Neural progenitor cell (in vitro differentiated cells): ENCODE measurements around the gene STMP1.

Experiments
- CTCF ChIP-seq: fragments of 200-600 bp; sonication (generic); IDR thresholded peaks from 2 replicates; pipeline ENCODE4 v1.5.1; 2017; ENCODE audit warnings: antibody characterized with exemption, mild to moderate bottlenecking
- EZH2 ChIP-seq: fragments of 200-600 bp; sonication (generic); IDR thresholded peaks from 2 replicates; pipeline ENCODE4 v1.6.1; 2017; ENCODE audit warnings: antibody characterized with exemption, mild to moderate bottlenecking, moderate library complexity
- EZH2phosphoT487 ChIP-seq: fragments of 200-600 bp; sonication (generic); IDR thresholded peaks from 2 replicates; pipeline ENCODE4 v1.6.1; 2017; ENCODE audit warnings: antibody characterized with exemption

GRCh38 chr7:135664046-135664589 lies 1.8 kb downstream of the STMP1 start:
- no peak for TF ChIP-seq CTCF
- TF ChIP-seq EZH2 = no peak
- no peak for TF ChIP-seq EZH2phosphoT487
